HG02973 (cell line): ENCODE results near the gene CASZ1.

ENCODE experiments used
- ATAC-seq: cut with Tn5 transposase; IDR thresholded peaks from one replicate; pipeline ENCODE4 v1.9.1; 2021; ENCODE audit warnings: moderate library complexity; ENCODE audit not compliant: unreplicated experiment

Gene CASZ1

DNA sequence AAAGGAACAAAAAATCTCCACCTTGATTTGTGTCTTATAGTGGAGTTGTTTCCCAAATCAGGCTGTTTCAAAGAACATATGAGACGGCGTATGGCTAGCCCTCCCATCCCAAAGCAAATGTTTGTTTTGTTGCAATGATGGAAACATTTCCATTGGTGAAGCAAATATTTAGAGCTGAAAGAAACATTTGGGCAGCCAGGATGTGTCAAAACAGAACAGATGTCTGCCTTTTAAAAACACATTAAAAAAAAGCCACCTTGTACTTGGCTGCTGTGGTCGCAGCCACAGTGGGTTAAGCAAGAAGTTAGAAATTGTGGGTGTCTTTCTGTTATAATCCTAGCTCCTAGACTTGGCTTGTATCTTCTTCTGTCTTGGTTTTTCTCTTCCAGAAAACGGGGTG lies 205.4 kb downstream of the CASZ1 start:
- ATAC-seq = no peak

DNA sequence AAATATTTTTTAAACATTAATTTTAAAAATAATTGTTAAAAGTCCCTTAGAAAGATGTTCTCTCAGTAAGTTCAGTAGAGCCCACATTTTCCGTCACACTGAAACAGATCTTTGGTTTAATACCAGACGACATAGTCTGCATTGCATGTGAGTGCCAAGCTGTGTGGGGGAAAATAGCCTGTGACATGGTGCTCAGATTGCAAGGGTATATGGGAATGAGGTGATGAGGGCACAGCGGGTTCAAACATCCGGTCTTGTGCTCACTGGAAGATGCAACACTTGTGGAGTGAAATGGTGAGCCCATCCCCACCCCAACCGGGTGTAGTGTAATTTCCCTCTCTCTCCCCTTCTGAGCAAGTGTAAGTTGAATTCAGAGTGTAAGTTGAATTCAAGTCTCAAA lies 207.4 kb downstream of the CASZ1 start:
- ATAC-seq = no peak

DNA sequence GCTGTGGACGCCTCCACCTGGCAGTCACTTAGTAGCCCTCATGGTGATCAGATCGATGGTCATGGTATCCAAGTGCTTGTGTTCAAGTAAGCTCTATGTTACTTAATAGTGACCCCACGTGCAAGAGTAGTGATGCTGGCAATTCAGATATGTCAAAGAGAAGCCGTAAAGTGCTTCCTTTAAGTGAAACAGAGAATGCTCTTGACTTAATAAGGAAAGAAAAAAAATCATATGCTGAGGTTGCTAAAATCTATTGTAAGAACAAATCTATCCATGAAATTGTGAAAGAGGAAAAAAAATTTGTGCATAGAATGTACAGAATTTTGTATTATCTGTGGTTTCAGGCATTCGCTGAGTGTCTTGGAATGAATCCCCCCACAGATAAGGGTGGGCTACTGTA lies 207.8 kb downstream of the CASZ1 start:
- no peak for ATAC-seq
